ENCODE results near the gene CFAP69.

Gene CFAP69

GRCh38 chr7:90261441-90261840, 16.5 kb downstream of the CFAP69 start:
- H3K27ac ChIP-seq = peak overlapping the region; percentile 32
- no peak for TF ChIP-seq CTCF (conservative IDR thresholded peaks at IDR 0.05)

GRCh38 chr7:90262438-90262837, 17.5 kb downstream of the CFAP69 start:
- peak overlapping the region; percentile 32 for H3K27ac ChIP-seq
- peak; percentile 78 for TF ChIP-seq CTCF (conservative IDR thresholded peaks at IDR 0.05)

- TF ChIP-seq CTCF (conservative IDR thresholded peaks at IDR 0.05) = no peak
- no peak overlapping the region for H3K27ac ChIP-seq
These were observed 21.8 kb downstream of the CFAP69 start for GRCh38 chr7:90266808-90267207.

GRCh38 chr7:90267263-90267858, 22.4 kb downstream of the CFAP69 start:
- H3K27ac ChIP-seq = no peak overlapping the region
- no peak for TF ChIP-seq CTCF (conservative IDR thresholded peaks at IDR 0.05)

- H3K27ac ChIP-seq = peak overlapping the region; percentile 14
- no peak for TF ChIP-seq CTCF (conservative IDR thresholded peaks at IDR 0.05)
These were observed 24.2 kb downstream of the CFAP69 start for GRCh38 chr7:90269163-90269562.

- no peak overlapping the region for H3K27ac ChIP-seq
- TF ChIP-seq CTCF (conservative IDR thresholded peaks at IDR 0.05) = no peak
These were observed 25.6 kb downstream of the CFAP69 start for GRCh38 chr7:90270431-90271178.

- H3K27ac ChIP-seq = no peak overlapping the region
- no peak for TF ChIP-seq CTCF (conservative IDR thresholded peaks at IDR 0.05)
These were observed 26.8 kb downstream of the CFAP69 start for GRCh38 chr7:90271753-90272152.

All from VCaP (cell line).